ENCODE data around the gene SDCCAG8. TPM values are rescaled to one million over a fixed set of nuclear protein-coding genes. Genes with fewer than 3 reads are reported as not detected.

Gene SDCCAG8
- total and polyA plus RNA-seq, 8 donors, result 24.3 to 37.1 (median 30.0) TPM

DNA sequence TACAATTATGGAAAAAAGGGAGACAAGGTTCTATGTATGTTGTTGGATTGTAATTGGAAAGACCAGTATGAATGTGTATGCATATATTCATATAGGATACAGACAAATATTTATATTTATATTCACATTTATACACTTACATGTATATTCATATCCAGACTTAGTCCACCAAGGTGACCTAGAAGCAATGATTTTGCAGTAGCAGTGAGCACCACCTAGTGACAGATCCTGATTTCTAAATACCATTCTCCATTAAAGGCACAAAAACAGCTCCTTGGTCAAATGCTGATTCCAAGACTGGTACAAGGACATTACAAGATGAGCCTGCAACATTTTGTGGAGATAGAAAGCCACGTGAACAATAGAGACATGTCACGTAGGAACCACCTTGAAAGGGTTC is 153.4 kb downstream of the SDCCAG8 start:
- peak in 2 of 4 donors; percentile 29 to 38 for ATAC-seq
- H3K9me3 ChIP-seq, result no peaks in the 10 kb centered on the region
- FAIRE-seq, result no peak
- no peak for DNase-seq
- no peaks in the 10 kb centered on the region for H3K27me3 ChIP-seq
- WGBS, 2 donors, result 91 to 96% methylated on average over 2 of the region's 2 CpGs
- no peak overlapping the region for H3K4me3 ChIP-seq
- TF ChIP-seq, protein P1, sequence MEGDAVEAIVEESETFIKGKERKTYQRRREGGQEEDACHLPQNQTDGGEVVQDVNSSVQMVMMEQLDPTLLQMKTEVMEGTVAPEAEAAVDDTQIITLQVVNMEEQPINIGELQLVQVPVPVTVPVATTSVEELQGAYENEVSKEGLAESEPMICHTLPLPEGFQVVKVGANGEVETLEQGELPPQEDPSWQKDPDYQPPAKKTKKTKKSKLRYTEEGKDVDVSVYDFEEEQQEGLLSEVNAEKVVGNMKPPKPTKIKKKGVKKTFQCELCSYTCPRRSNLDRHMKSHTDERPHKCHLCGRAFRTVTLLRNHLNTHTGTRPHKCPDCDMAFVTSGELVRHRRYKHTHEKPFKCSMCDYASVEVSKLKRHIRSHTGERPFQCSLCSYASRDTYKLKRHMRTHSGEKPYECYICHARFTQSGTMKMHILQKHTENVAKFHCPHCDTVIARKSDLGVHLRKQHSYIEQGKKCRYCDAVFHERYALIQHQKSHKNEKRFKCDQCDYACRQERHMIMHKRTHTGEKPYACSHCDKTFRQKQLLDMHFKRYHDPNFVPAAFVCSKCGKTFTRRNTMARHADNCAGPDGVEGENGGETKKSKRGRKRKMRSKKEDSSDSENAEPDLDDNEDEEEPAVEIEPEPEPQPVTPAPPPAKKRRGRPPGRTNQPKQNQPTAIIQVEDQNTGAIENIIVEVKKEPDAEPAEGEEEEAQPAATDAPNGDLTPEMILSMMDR (IDR thresholded peaks at IDR 0.05), result no peak
- H3K27ac ChIP-seq, result no peak overlapping the region
- peaks cover 0 to 6% (median 0%) of the 10 kb centered on the region in 3 donors for H3K36me3 ChIP-seq
- H3K4me1 ChIP-seq, result no peaks in the 10 kb centered on the region
- intact Hi-C loops (cut with DNase I), result no loop called here

DNA sequence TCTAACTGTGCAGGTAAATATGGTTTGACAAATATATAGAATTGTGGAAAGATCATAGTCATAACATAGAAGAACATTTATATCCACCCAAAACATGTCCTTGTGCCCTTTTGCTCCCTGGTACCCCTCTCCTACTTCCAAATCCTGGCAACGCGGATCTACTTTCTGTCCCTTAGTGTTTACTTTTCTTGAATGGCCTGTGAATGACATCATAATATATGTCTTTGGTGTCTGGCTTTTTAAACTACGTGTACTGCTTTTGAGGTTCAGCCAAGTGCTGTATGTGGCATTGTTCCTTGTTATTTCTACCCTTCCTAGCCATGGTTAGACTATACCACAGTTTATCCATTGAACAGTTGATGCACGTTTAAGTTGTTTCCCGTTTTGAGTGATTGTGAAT is 155.6 kb downstream of the SDCCAG8 start:
- no peaks in the 10 kb centered on the region for H3K9me3 ChIP-seq
- intact Hi-C loops (cut with DNase I), result no loop called here
- H3K27ac ChIP-seq, result no peak overlapping the region
- WGBS, 2 donors, result 84 to 85% methylated on average over 5 of the region's 5 CpGs
- no peaks in the 10 kb centered on the region for H3K4me1 ChIP-seq
- TF ChIP-seq, protein P1 (IDR thresholded peaks at IDR 0.05), result no peak
- ATAC-seq (peak in 1 of 4 donors; percentile 50), DNase-seq (no peak), FAIRE-seq (no peak)
- no peaks in the 10 kb centered on the region for H3K27me3 ChIP-seq
- H3K4me3 ChIP-seq, result no peak overlapping the region
- no peaks in the 10 kb centered on the region for H3K36me3 ChIP-seq

DNA sequence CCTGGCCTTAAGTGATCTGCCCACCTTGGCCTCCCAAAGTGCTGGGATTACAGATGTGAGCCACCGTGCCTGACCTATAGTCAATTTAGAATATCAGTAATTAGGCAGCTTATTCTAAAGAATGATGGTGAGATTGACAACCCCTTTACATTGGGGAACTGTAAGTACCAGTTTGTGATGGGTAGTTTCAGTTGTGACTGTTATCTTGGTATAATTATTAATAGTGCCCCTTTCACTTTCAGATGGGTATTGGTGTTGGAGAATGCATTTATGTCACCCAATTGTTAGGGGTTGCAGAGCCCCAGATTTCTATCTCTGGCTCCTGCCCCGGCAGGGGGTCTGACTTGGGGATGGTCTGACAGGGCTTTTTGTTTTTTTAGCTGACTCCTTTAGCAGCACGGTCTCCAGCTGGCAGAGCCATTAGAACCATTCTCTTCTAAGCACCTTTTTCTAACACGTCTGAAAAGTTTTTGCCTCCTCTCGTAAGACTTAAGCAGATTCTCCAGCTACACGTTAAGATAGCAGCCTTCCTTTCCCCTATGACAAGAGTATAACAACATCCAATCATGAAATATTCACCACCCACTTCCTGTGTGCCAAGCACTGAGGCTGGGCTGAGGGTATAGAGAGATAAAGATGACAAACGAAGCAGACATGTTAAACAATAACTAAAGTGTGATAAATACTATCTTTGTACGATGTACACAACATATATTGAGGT is 157.8 kb downstream of the SDCCAG8 start:
- no peaks in the 10 kb centered on the region for H3K36me3 ChIP-seq
- H3K9me3 ChIP-seq, result no peaks in the 10 kb centered on the region
- no peaks in the 10 kb centered on the region for H3K27me3 ChIP-seq
- no peak overlapping the region for H3K27ac ChIP-seq
- 73 to 74% methylated on average over 8 of the region's 8 CpGs for WGBS, 2 donors
- H3K4me1 ChIP-seq, result no peaks in the 10 kb centered on the region
- H3K4me3 ChIP-seq, result no peak overlapping the region
- DNase-seq (no peak), FAIRE-seq (no peak), ATAC-seq (no peak)
- intact Hi-C loops (cut with DNase I), result no loop called here
- TF ChIP-seq, protein P1 (IDR thresholded peaks at IDR 0.05), result no peak

DNA sequence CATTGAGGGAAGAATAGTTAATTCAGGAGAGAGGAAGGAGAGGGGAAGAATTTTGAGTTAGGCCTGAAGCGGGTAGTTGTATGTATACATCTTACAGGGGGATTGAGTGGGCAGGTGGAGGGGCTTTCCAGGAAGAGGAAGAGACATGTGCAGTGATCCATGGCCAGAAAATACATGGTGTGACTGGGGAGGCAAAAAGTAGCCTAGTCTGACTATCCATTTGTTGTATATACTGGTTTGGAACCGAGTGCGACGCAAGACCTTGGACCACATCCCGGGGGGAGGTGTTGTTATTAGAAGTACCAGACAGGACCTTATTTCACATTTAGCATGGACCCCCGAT is 158.3 kb downstream of the SDCCAG8 start:
- TF ChIP-seq, protein P1 (IDR thresholded peaks at IDR 0.05), result no peak
- Histone ChIP-seq H3K9me3 (no peaks in the 10 kb centered on the region), H3K4me3 (no peak overlapping the region), H3K27me3 (no peaks in the 10 kb centered on the region), H3K36me3 (no peaks in the 10 kb centered on the region), H3K27ac (no peak overlapping the region), H3K4me1 (no peaks in the 10 kb centered on the region)
- WGBS, 2 donors, result 95 to 96% methylated on average over 6 of the region's 6 CpGs
- no peak for FAIRE-seq
- intact Hi-C loops (cut with DNase I), result no loop called here
- DNase-seq, result no peak
- ATAC-seq, result no peak

DNA sequence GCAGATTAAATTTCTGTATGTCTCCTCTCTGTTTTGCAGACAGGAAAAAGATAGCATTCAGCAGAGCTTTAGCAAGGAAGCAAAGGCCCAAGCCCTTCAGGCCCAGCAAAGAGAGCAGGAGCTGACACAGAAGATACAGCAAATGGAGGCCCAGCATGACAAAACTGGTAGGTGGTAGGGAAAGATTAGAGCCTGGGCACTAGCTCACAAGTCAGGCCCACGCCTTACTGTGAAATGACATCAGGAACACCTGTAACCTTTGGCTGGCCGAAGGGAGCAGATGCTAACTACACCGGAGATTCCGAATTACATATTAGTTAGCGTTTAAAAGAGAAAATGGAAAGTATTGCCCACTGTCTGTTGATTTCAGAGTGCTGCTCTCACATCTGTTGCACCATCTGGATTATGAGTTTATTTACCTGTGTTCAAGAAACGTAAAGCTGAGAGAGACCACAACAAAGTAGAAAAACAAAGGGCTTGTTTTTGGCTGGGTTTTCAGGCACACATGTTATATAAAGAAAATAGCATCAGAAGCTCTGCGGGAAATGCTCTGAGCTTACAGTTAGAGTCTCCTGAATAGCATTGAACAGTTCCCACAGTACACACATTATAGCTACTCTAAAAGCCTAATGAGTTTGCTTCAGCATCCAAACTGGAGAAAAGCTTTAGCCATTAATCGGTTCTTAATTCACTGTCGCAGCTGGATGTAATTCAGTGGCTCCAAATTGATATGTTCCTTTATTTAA is 160.0 kb downstream of the SDCCAG8 start:
- TF ChIP-seq, protein P1 (IDR thresholded peaks at IDR 0.05), result no peak
- Histone ChIP-seq H3K36me3 (no peaks in the 10 kb centered on the region), H3K4me1 (no peaks in the 10 kb centered on the region), H3K27ac (no peak overlapping the region), H3K27me3 (no peaks in the 10 kb centered on the region), H3K9me3 (no peaks in the 10 kb centered on the region), H3K4me3 (no peak overlapping the region)
- 89 to 91% methylated on average over 9 of the region's 9 CpGs for WGBS, 2 donors
- no peak for DNase-seq
- no peak for FAIRE-seq
- ATAC-seq, result peak in 1 of 4 donors; percentile 25
- intact Hi-C loops (cut with DNase I), result no loop called here
